ENCODE results near the gene GREM1.

GREM1 gene

DNA sequence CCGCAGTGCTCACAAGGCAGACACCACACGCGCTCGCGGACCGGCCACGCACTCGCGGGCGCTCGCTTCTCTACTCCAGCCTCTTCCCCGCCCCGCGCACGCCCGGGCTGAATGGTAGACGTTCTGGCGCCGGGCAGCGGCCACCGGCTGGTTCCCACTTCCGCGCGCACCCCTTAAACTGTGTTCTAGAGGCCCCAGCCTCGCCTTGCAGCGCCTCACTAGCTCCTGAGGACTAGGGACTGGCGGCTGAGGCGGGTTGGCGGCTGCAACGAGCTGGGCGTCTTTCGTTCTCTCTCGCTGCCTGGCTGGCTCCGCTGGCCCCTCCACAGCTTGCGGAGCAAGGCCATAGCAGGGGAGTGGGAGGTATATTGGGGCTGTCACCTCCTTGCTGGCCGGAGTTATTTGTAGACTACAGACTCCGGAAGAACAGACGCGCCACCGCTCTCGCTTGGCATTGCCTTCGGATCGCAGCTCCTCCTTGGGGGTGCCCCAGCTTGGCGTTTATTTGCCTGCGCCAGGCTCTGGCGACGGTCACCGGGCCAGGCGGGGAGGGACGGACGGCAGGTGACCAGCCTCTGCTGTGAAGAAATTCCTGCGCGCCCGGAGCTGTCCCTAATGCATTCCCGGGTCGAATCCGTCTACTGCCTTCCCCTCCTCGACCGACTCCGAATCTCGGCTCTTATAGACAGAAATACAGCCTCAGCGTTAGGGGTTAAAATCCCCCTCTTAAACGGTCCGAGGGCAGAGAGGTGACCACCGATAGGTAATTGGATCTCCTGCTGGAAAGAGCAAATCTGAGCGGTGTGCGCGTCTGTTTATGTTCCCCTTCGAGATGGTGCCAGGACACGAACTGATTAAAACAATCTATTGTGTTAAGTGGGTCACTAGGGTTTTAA is 1.3 kb downstream of the GREM1 start:
- H3K4me3 ChIP-seq (ENCODE audit: low read depth, low read length): peak overlapping the region; percentile 55
- peaks cover 5% of the 10 kb centered on the region for H3K9me3 ChIP-seq (ENCODE audit: severe bottlenecking)
- DNase-seq: peak; percentile 14
- peaks cover 24% of the 10 kb centered on the region for H3K27me3 ChIP-seq (ENCODE audit: insufficient read depth, low read depth, severe bottlenecking)
- no peak overlapping the region for H3K27ac ChIP-seq
- TF ChIP-seq, protein P1, sequence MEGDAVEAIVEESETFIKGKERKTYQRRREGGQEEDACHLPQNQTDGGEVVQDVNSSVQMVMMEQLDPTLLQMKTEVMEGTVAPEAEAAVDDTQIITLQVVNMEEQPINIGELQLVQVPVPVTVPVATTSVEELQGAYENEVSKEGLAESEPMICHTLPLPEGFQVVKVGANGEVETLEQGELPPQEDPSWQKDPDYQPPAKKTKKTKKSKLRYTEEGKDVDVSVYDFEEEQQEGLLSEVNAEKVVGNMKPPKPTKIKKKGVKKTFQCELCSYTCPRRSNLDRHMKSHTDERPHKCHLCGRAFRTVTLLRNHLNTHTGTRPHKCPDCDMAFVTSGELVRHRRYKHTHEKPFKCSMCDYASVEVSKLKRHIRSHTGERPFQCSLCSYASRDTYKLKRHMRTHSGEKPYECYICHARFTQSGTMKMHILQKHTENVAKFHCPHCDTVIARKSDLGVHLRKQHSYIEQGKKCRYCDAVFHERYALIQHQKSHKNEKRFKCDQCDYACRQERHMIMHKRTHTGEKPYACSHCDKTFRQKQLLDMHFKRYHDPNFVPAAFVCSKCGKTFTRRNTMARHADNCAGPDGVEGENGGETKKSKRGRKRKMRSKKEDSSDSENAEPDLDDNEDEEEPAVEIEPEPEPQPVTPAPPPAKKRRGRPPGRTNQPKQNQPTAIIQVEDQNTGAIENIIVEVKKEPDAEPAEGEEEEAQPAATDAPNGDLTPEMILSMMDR (IDR thresholded peaks at IDR 0.05; ENCODE audit: low read depth, low read length): no peak
- no peaks in the 10 kb centered on the region for H3K36me3 ChIP-seq

DNA sequence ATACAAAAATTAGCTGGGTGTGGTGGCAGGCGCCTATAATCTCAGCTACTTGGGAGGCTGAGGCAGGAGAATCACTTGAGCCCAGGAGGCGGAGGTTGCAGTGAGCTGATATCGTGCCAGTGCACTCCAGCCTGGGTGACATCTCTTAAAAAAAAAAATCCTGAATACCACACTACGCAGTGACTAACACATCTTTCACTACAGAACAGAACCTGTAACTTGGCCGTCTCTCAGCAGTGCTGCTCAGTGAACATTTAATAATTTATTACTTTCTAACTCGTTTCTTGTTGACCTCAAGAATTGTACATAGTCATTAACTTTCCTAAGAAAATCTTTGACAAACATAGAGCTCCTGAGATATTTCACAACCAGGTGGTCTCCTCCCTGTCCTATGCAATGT is 3.8 kb downstream of the GREM1 start:
- Histone ChIP-seq H3K36me3 (no peaks in the 10 kb centered on the region), H3K4me3 (ENCODE audit: low read depth, low read length) (no peak overlapping the region), H3K27ac (no peak overlapping the region), H3K27me3 (ENCODE audit: insufficient read depth, low read depth, severe bottlenecking) (peaks cover 24% of the 10 kb centered on the region), H3K9me3 (ENCODE audit: severe bottlenecking) (peaks cover 5% of the 10 kb centered on the region)
- TF ChIP-seq, protein P1 (IDR thresholded peaks at IDR 0.05; ENCODE audit: low read depth, low read length): no peak
- no peak for DNase-seq

DNA sequence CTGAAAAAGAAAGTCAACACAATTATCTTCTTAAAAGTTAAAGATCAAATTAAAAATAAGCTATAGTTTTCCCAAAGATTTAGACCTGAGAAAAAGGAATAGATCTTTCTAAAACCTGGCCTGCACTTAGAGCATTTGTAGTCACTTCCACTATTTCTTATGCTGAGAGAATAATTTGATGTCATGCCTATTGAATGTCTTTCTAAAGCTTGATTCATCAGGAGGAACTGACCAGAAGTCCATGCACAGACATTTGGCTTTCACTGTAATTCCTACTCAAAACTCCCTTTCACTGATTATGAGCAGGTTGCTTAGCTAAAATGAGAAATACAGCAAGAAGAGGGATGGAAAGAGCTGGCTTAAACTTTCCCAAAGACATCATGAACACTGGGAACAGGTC is 4.3 kb downstream of the GREM1 start:
- H3K27ac ChIP-seq: no peak overlapping the region
- no peak overlapping the region for H3K4me3 ChIP-seq (ENCODE audit: low read depth, low read length)
- no peaks in the 10 kb centered on the region for H3K9me3 ChIP-seq (ENCODE audit: severe bottlenecking)
- H3K27me3 ChIP-seq (ENCODE audit: insufficient read depth, low read depth, severe bottlenecking): peaks cover 23% of the 10 kb centered on the region
- H3K36me3 ChIP-seq: no peaks in the 10 kb centered on the region
- TF ChIP-seq, protein P1 (IDR thresholded peaks at IDR 0.05; ENCODE audit: low read depth, low read length): no peak
- no peak for DNase-seq

DNA sequence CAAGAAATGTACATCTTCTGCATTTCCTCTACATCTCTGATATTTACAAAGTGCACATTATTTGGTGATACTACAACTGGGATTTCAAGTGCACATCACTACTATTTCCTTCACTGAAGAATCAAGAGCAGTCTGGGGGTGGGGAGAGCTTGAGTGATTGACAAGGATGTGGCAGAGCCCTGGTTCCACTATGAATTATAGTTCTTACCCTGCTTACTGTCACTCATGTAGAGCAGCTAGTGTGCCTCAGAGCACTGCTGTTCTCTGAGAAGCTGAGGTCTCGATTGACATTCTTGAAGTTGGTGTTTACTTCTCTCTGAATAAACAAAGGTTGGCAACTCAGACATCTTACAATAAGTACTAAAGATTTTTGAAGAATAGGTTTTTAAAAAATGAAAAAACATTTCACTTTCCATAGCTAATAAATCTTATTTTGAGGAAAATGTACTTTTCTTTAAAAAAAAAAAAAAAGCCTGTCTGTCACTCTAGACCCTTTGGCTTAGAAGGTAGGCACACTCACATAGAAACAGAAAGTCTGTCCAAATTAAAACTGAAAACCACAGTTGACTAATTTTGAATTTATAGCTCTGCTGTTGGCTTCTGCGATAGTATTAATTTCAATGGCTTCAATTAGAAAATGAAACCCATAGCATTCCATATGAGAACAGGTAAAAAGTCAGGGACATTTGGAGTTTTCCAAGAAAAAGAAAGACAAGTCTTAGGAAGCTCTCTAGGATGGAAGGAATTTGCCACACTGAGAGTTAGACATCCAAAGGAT is 5.6 kb downstream of the GREM1 start:
- no peak for DNase-seq
- peaks cover 13% of the 10 kb centered on the region for H3K27me3 ChIP-seq (ENCODE audit: insufficient read depth, low read depth, severe bottlenecking)
- no peaks in the 10 kb centered on the region for H3K36me3 ChIP-seq
- no peaks in the 10 kb centered on the region for H3K9me3 ChIP-seq (ENCODE audit: severe bottlenecking)
- TF ChIP-seq, protein P1 (IDR thresholded peaks at IDR 0.05; ENCODE audit: low read depth, low read length): no peak
- H3K27ac ChIP-seq: no peak overlapping the region
- H3K4me3 ChIP-seq (ENCODE audit: low read depth, low read length): no peak overlapping the region

DNA sequence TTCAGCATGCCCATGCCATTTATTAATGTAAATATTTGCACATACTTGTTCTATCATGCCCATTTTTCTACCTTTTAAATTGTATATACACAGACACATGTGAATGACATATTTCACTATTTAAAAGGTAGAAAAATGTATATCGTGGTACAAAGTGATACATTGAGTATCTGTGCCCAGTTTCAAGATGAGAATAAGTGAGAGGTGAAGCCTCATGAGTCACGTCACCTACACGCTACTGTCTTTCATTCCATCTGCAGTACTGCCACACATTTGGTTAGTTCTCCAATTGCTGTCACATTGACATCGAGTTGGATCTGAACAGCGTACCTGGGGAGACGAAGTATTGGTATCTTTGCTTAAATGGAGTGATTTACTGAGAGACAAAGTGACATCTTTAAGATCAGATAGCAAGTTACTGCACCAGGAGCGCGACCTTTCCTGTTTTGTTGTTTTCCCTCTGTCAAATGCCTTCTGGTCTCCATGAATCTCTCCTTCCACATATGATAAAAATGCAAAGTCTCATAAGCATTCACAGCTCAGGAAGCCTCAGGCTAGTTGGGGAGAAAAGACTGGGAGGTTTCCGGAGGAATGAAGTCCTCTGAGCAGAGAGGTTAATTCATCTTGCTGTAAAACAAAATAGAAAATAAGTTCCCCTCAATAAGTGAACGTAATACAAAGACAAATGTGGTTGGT is 12.0 kb downstream of the GREM1 start:
- H3K27me3 ChIP-seq (ENCODE audit: insufficient read depth, low read depth, severe bottlenecking): no peaks in the 10 kb centered on the region
- no peak overlapping the region for H3K4me3 ChIP-seq (ENCODE audit: low read depth, low read length)
- DNase-seq: no peak
- TF ChIP-seq, protein P1 (IDR thresholded peaks at IDR 0.05; ENCODE audit: low read depth, low read length): no peak
- H3K36me3 ChIP-seq: no peaks in the 10 kb centered on the region
- no peaks in the 10 kb centered on the region for H3K9me3 ChIP-seq (ENCODE audit: severe bottlenecking)
- no peak overlapping the region for H3K27ac ChIP-seq
